Measurements from ENCODE around the gene YIF1A. TPM values are rescaled to one million over a fixed set of nuclear protein-coding genes. Genes with fewer than 3 reads are reported as not detected.

Gene YIF1A
- total RNA-seq, 2 experiments from 2014 or later, result 57.2 to 73.4 TPM

- Histone ChIP-seq H3K27ac (ENCODE audit: low read depth, low read length, poor library complexity, severe bottlenecking) (peak overlapping the region; percentile 45), H2AFZ (ENCODE audit: low read length) (peak overlapping the region; percentile 96; the same call in 1 of the 2 replicates), H3K4me3 (ENCODE audit: low read depth, low read length, poor library complexity, severe bottlenecking) (no peak overlapping the region), H3K9me3 (ENCODE audit: low read length) (no peaks in the 10 kb centered on the region), H3K4me1 (ENCODE audit: insufficient read depth, low read length, poor library complexity, severe bottlenecking) (peaks cover 46% of the 10 kb centered on the region), H4K20me1 (ENCODE audit: insufficient read depth, low read length) (no peaks in the 10 kb centered on the region), H3K4me2 (ENCODE audit: low read length) (peak overlapping the region; percentile 75), H3K36me3 (ENCODE audit: insufficient read depth, low read length) (no peaks in the 10 kb centered on the region), H3K79me2 (ENCODE audit: insufficient read depth, low read depth, low read length) (no peaks in the 10 kb centered on the region), H3K9me2 (ENCODE audit: insufficient read depth, low read length) (no peaks in the 10 kb centered on the region)
- DNase-seq (ENCODE audit: low spot score), result no peak
- POLR2A ChIA-PET, result no interaction called here
- CTCF ChIA-PET (ENCODE audit: unreplicated experiment), result no interaction called here
- intact Hi-C loops (cut with micrococcal nuclease; ENCODE audit: unreplicated experiment), result loop anchor here (1.0 to 2.0 kb wide), 2 partner anchors 16 to 39 kb away; partner anchors contain the start of gene YIF1A
- TF ChIP-seq CTCF (conservative IDR thresholded peaks at IDR 0.05; ENCODE audit: low read length), result no peak
- no peak for TF ChIP-seq EZH2phosphoT487 (IDR thresholded peaks at IDR 0.05; ENCODE audit: borderline replicate concordance, low read depth, low read length)
- no TSS peak for BruUV-seq (replicated peaks)
These were observed 39.0 kb upstream of the YIF1A start for GRCh38 chr11:66328031-66328301.

- ChIA-PET CTCF (ENCODE audit: unreplicated experiment) (no interaction called here), POLR2A (interaction anchor here (1.6 kb wide), 1 partner anchor 15 kb away, joined by 7 read pairs; no protein-coding TSS in a partner anchor)
- intact Hi-C loops (cut with micrococcal nuclease; ENCODE audit: unreplicated experiment), result loop anchor here (1.0 to 2.0 kb wide), 2 partner anchors 15 to 39 kb away; partner anchors contain the start of gene YIF1A
- BruUV-seq (replicated peaks), result no TSS peak
- no peak overlapping the region for H3K4me3 ChIP-seq (ENCODE audit: low read depth, low read length, poor library complexity, severe bottlenecking)
- TF ChIP-seq CTCF (conservative IDR thresholded peaks at IDR 0.05; ENCODE audit: low read length) (no peak), EZH2phosphoT487 (IDR thresholded peaks at IDR 0.05; ENCODE audit: borderline replicate concordance, low read depth, low read length) (no peak)
- H3K9me2 ChIP-seq (ENCODE audit: insufficient read depth, low read length), result no peaks in the 10 kb centered on the region
- peak overlapping the region; percentile 75 for H3K4me2 ChIP-seq (ENCODE audit: low read length)
- H3K36me3 ChIP-seq (ENCODE audit: insufficient read depth, low read length), result no peaks in the 10 kb centered on the region
- no peaks in the 10 kb centered on the region for H4K20me1 ChIP-seq (ENCODE audit: insufficient read depth, low read length)
- DNase-seq (ENCODE audit: low spot score), result no peak
- peaks cover 46% of the 10 kb centered on the region for H3K4me1 ChIP-seq (ENCODE audit: insufficient read depth, low read length, poor library complexity, severe bottlenecking)
- H3K79me2 ChIP-seq (ENCODE audit: insufficient read depth, low read depth, low read length), result no peaks in the 10 kb centered on the region
- H3K9me3 ChIP-seq (ENCODE audit: low read length), result no peaks in the 10 kb centered on the region
- H3K27ac ChIP-seq (ENCODE audit: low read depth, low read length, poor library complexity, severe bottlenecking), result peak overlapping the region; percentile 54
- peak overlapping the region; percentile 96; the same call in 1 of the 2 replicates for H2AFZ ChIP-seq (ENCODE audit: low read length)
These were observed 38.5 kb upstream of the YIF1A start for GRCh38 chr11:66327171-66328030.
